Measurements from ENCODE around the gene PMFBP1.

DNA sequence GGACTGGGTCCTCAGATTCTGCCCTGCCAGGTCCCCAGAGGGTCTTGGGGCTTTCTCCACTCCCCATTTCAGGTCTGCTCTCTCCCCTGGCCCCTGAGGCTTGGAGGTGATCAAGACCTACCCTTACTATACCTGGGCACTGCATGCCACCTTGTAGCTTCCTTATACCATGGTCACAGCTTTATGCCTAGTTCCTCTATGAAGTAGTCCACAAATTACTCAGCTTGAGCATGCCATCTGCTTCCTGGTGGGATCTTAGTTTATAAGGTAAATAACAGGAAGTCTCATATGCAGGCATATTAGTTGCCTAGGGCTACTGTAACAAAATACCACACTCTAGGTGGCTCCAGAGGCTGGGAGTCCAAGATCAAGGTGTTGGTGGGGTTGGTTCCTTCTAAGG lies 11.0 kb upstream of the PMFBP1 start:
- TF ChIP-seq POLR2AphosphoS5 (IDR thresholded peaks at IDR 0.05; ENCODE audit: low read depth, low read length) = no peak
- TF ChIP-seq TAF1 (IDR thresholded peaks at IDR 0.05; ENCODE audit: borderline replicate concordance, low read depth, low read length) = no peak
- no peak for TF ChIP-seq POLR2A (IDR thresholded peaks at IDR 0.05; ENCODE audit: low read depth, low read length)
